Astrocyte (in vitro differentiated cells and primary cell): ENCODE data around the gene EBF4. TPM values are rescaled to one million over a fixed set of nuclear protein-coding genes. Genes with fewer than 3 reads are reported as not detected.

ENCODE experiments used
- DNase-seq: peaks from one replicate; pipeline ENCODE4 v3.0.0-alpha.2; 2010; ENCODE audit warnings: low read depth
- FAIRE-seq: peaks from 2 replicates; lab custom pipeline; 2011; peaks lifted over from hg19 to GRCh38; lab: Jason Lieb, UNC
- H2AFZ ChIP-seq: 2 replicates; pipeline ENCODE4 v1.6.0; 2012; ENCODE audit warnings: low read depth, low read length, inconsistent platforms
- H3K27ac ChIP-seq: 2 replicates; pipeline ENCODE4 v1.5.1; 2011; ENCODE audit warnings: low read depth, low read length, inconsistent platforms
- H3K27me3 ChIP-seq: 2 replicates; pipeline ENCODE4 v1.6.0; 2011; ENCODE audit warnings: low read length, inconsistent platforms; ENCODE audit not compliant: insufficient read depth
- H3K36me3 ChIP-seq: 2 replicates; pipeline ENCODE4 v1.5.1; 2011; ENCODE audit warnings: low read length, inconsistent platforms; ENCODE audit not compliant: insufficient read depth
- H3K4me1 ChIP-seq: 2 replicates; pipeline ENCODE4 v1.5.1; 2011; ENCODE audit warnings: low read length, inconsistent platforms; ENCODE audit not compliant: insufficient read depth
- H3K4me2 ChIP-seq: 2 replicates; pipeline ENCODE4 v1.6.0; 2012; ENCODE audit warnings: low read length, inconsistent platforms
- H3K4me3 ChIP-seq: 2 replicates; pipeline ENCODE4 v1.5.1; 2011; ENCODE audit warnings: low read depth, mild to moderate bottlenecking, low read length, inconsistent platforms; ENCODE audit not compliant: insufficient read depth
- H3K79me2 ChIP-seq: 2 replicates; pipeline ENCODE4 v1.6.0; 2012; ENCODE audit warnings: mild to moderate bottlenecking, low read length, inconsistent platforms; ENCODE audit not compliant: insufficient read depth
- H3K9ac ChIP-seq: 2 replicates; pipeline ENCODE4 v1.6.0; 2012; ENCODE audit warnings: mild to moderate bottlenecking, low read length, inconsistent platforms
- H3K9me3 ChIP-seq: 2 replicates; pipeline ENCODE4 v1.5.1; 2012; ENCODE audit warnings: low read depth, mild to moderate bottlenecking, low read length, inconsistent platforms; ENCODE audit not compliant: insufficient read depth
- H4K20me1 ChIP-seq: 2 replicates; pipeline ENCODE4 v1.6.0; 2012; ENCODE audit warnings: low read length, inconsistent platforms; ENCODE audit not compliant: insufficient read depth
- H3K27ac Mint-ChIP-seq: one replicate; pipeline ENCODE4 v1.8.0; 2021; ENCODE audit warnings: mild to moderate bottlenecking, mixed read lengths; ENCODE audit not compliant: unreplicated experiment
- H3K27me3 Mint-ChIP-seq: one replicate; pipeline ENCODE4 v1.8.0; 2021; ENCODE audit warnings: low read depth, mixed read lengths; ENCODE audit not compliant: unreplicated experiment
- H3K36me3 Mint-ChIP-seq: one replicate; pipeline ENCODE4 v1.8.0; 2021; ENCODE audit warnings: low read depth, mixed read lengths; ENCODE audit not compliant: unreplicated experiment
- H3K4me1 Mint-ChIP-seq: one replicate; pipeline ENCODE4 v1.8.0; 2021; ENCODE audit warnings: low read depth, mixed read lengths; ENCODE audit not compliant: unreplicated experiment
- H3K4me3 Mint-ChIP-seq: one replicate; pipeline ENCODE4 v1.8.0; 2021; ENCODE audit warnings: mild to moderate bottlenecking, moderate library complexity, mixed read lengths; ENCODE audit not compliant: unreplicated experiment
- H3K9me3 Mint-ChIP-seq: one replicate; pipeline ENCODE4 v1.8.0; 2021; ENCODE audit warnings: mild to moderate bottlenecking, mixed read lengths; ENCODE audit not compliant: unreplicated experiment
- CTCF ChIP-seq: IDR thresholded peaks from 2 replicates; pipeline ENCODE4 v1.5.1; 2011; ENCODE audit warnings: low read depth, mild to moderate bottlenecking, inconsistent platforms, low read length, moderate library complexity; ENCODE audit not compliant: insufficient read depth
- EZH2 ChIP-seq: IDR thresholded peaks from 2 replicates; pipeline ENCODE4 v1.6.1; 2012; ENCODE audit warnings: mild to moderate bottlenecking, low read length, inconsistent platforms; ENCODE audit not compliant: insufficient read depth
- total RNA-seq: library from RNA; stranded (reverse); gene quantifications from 2 replicates; pipeline ENCODE4 v1.2.1, GENCODE V29; 2021

EBF4 gene
- total RNA-seq, 1 donor from 2014 or later = 2.3 TPM

GRCh38 chr20:2805689-2806350 is 113.2 kb downstream of the EBF4 start:
- Histone ChIP-seq H3K36me3 (no peaks in the 10 kb centered on the region), H3K9me3 (peaks cover 10% of the 10 kb centered on the region), H3K27ac (no peak overlapping the region), H3K4me3 (no peak overlapping the region), H3K4me1 (peaks cover 10% of the 10 kb centered on the region), H3K9ac (no peak overlapping the region), H4K20me1 (no peaks in the 10 kb centered on the region), H2AFZ (no peak overlapping the region), H3K4me2 (peak overlapping the region; percentile 60), H3K79me2 (no peaks in the 10 kb centered on the region), H3K27me3 (peaks cover 59% of the 10 kb centered on the region)
- no peak overlapping the region for H3K4me3 Mint-ChIP-seq
- peaks cover 7% of the 10 kb centered on the region for H3K4me1 Mint-ChIP-seq
- TF ChIP-seq EZH2 (peak; percentile 48), CTCF (no peak)
- H3K36me3 Mint-ChIP-seq = no peaks in the 10 kb centered on the region
- no peak for FAIRE-seq
- no peak overlapping the region for H3K27ac Mint-ChIP-seq
- peaks cover 25% of the 10 kb centered on the region for H3K9me3 Mint-ChIP-seq
- peaks cover 64% of the 10 kb centered on the region for H3K27me3 Mint-ChIP-seq
- DNase-seq = peak; percentile 14

DNA sequence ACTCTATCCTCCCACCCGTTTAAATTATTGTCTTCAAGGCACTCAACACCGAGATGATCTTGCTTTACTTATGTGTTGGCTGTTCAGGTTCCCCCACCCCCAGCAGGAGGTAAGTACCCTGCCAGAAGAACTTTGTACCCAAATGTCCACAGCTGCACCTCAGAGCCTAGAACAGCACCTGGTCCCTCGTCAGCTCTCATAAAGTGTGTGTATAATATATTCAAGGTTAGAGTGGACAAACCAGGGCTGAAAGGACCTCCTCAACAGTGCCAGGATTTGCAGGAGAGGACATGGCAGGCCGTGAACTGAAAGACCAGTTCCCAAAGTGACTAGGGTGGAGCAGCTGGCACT is 113.7 kb downstream of the EBF4 start:
- Mint-ChIP-seq H3K27me3 (peaks cover 63% of the 10 kb centered on the region), H3K4me1 (peaks cover 7% of the 10 kb centered on the region)
- no peak overlapping the region for H2AFZ ChIP-seq

More for the DNA sequence above, 113.7 kb downstream of the EBF4 start:
- H3K27ac ChIP-seq = no peak overlapping the region
- peak overlapping the region; percentile 60 for H3K4me2 ChIP-seq
- FAIRE-seq = no peak
- H3K4me1 ChIP-seq = peaks cover 10% of the 10 kb centered on the region
- no peaks in the 10 kb centered on the region for H3K36me3 ChIP-seq
- H3K36me3 Mint-ChIP-seq = no peaks in the 10 kb centered on the region
- H3K9me3 ChIP-seq = peaks cover 5% of the 10 kb centered on the region
- no peak overlapping the region for H3K27ac Mint-ChIP-seq
- no peak overlapping the region for H3K9ac ChIP-seq
- no peak overlapping the region for H3K4me3 Mint-ChIP-seq
- peaks cover 54% of the 10 kb centered on the region for H3K27me3 ChIP-seq
- TF ChIP-seq EZH2 (no peak), CTCF (no peak)
- H4K20me1 ChIP-seq = no peaks in the 10 kb centered on the region
- H3K79me2 ChIP-seq = no peaks in the 10 kb centered on the region
- H3K4me3 ChIP-seq = no peak overlapping the region
- no peak for DNase-seq
- H3K9me3 Mint-ChIP-seq = peaks cover 20% of the 10 kb centered on the region
